GM11168 (cell line): ENCODE measurements around the gene SLC39A6.
"Not testable (repeated sequence)": the region's sequence is repeated elsewhere in the genome, so short reads cannot be mapped to it uniquely, and the experiment has no call there.

Experiments used
- in situ Hi-C: fragments of 300-500 bp; cut with MboI; formaldehyde crosslinking; loops from one replicate; pipeline ENCODE4 v1.12.0; 2022; ENCODE audit warnings: low sequenced_read_pairs; ENCODE audit not compliant: unreplicated experiment

Gene SLC39A6

DNA sequence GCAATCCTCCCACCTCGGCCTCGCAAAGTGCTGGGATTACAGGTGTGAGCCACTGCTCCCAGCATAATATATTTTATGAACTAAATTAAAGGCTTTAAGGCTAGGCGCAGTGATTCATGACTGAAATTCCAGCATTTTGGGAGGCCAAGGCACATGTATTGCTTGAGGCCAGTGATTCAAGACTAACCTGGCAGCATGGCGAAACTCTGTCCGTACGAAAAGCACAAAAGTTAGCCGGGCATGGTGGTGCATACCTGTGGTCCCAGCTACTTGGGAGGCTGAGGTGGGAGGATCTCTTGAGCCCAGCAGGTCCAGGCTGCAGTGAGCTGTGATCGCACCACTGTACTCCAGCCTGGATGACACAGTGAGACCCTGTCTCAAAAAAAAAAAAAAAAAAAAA lies 56.7 kb downstream of the SLC39A6 start:
- in situ Hi-C loops: not testable (repeated sequence)

DNA sequence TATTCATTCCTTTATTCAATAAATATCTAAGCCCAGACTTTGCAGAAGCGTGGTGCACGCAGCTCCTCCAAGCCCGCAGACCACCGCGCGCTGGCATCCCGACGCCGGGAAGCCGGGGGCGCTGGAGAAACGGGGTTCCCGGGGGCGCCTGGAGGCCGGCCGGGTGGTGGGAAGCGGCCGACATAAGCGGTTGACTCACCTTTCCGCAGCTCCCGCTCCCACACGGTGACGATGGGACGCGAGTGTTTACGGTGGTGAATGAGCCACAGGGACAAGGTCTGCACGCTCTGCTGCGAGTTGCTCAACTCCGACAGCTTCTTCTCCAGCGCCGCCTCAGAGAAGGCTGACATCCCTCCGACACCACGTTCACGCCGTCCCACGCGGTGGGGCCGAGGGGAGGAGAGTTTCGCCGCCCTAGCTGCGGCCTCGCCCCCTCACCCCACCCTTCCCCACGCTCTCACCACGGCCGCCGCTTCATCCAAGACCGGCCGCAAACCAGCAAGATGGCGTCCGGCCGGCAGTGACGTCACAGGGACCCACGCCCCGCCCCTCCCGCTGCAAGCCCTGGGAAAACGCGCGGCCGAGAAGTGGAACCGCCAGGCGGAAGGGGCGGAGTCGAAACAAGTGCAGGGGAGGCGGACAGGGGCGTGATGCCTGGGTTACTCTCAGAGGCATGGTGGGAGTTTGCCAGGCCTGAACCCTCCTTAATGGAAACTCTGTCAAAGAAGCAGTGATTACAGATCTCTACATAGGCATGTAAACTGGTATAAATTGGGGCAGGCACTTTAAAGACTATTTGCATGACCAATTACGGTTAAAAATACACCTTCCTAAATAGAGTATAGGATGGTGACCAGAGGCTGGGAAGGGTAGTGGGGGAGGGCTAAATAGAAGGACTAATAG lies 61.8 kb downstream of the SLC39A6 start, which contains the start of gene RPRD1A:
Gene RPRD1A (minus strand): TSS at position 505 of the 903 bp plus-strand sequence. CDS start 155 bp downstream, at position 350.
- in situ Hi-C loops: no loop called here

DNA sequence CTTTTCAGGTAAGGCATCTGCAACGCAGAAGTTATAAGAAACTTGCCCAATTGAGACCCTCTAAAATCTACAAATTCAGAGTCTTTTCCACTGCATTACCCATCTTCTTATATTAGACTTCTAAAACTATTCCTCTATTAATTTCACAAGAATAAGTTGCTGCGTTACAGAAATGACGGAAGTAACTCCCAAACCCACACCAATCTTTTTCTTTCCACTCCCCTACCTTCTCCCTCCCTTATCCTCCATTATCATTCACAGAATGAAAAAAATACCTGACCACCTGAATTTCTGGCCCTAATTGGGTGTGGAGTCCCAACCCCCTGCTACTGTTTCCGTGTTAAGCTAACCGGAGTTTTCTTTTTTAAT lies 62.5 kb downstream of the SLC39A6 start:
- in situ Hi-C loops: no loop called here

DNA sequence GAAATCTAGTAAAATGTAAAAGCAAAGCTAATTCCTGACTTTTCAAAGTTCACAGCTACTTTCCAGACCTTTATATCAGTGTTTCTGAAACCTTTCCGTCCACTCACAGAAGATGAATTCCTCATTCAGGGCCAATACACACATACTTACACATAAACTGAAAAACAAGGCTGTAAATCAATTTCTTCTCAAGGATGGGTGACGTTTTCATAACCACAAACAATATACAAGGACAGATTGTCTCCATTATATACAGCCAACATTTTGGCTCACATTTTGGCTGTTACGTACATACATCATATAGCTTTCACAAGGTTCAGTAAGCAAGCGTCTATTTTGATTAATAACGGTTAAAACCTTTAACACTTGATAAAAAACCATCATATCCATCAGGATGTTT lies 63.1 kb downstream of the SLC39A6 start:
- in situ Hi-C loops: no loop called here

DNA sequence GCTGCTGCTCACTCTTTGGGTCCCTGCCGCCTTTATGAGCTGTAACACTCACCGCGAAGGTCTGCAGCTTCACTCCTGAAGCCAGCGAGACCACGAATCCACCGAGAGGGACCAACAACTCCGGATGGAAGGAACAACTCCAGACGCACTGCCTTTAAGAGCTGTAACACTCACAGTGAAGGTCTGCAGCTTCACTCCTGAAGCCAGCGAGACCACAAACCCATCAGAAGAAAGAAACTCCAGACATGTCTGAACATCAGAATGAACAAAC lies 64.4 kb downstream of the SLC39A6 start:
- in situ Hi-C loops: not testable (repeated sequence)

DNA sequence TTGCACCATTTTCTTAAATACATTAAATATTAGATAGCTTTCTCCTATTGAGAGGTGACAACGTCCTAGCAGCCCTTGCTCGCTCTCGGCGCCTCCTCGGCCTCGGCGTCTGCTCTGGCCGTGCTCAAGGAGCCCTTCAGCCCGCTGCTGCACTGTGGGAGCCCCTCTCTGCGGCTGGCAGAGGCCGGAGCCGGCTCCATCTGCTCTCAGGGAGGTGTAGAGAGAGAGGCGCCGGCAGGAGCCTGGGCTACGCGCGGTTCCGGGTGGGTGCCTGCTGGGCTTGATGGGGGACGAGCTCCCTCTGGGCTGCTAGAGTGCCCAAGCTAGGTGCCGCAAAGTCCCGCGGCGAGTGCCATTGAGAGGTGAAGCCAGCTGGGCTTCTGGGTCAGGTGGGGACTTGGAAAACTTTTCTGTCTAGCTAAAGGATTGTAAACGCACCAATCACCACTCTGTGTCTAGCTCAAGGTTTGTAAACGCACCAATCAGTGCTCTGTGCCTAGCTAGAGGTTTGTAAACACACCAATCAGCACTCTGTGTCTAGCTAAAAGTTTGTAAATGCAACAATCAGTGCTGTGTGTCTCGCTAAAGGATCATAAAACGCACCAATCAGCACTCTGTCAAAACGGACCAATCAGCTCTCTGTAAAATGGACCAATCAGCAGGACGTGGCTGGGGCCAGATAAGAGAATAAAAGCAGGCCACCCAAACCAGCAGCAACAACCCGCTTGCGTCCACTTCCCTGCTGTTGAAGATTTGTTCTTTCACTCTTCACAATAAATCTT lies 64.9 kb downstream of the SLC39A6 start:
- in situ Hi-C loops: no loop called here

DNA sequence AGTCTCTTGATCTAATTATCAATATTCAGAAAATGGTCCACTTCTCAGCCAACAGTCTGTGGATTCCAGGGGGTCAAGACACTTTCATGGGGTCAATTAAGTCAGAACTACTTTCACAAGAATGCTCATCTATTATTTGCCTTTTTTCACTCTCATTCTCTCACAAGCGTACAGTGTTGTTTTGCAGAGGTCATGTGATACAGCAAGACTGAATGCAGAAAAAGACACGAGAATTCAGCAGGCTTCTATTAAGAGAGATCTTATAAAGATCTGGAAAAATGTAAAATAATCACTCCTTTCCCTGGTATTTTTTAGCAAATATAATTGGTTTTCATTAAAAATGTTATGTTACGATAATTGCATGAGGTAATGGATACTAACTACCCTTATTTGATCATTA lies 70.5 kb downstream of the SLC39A6 start:
- in situ Hi-C loops: no loop called here
